HS-5 (cell line): ENCODE measurements around the gene LEMD3.

Experiments
- DNase-seq: peaks from one replicate; pipeline ENCODE4 v3.0.0-alpha.2; 2012; ENCODE audit warnings: low read depth

Gene LEMD3

DNA sequence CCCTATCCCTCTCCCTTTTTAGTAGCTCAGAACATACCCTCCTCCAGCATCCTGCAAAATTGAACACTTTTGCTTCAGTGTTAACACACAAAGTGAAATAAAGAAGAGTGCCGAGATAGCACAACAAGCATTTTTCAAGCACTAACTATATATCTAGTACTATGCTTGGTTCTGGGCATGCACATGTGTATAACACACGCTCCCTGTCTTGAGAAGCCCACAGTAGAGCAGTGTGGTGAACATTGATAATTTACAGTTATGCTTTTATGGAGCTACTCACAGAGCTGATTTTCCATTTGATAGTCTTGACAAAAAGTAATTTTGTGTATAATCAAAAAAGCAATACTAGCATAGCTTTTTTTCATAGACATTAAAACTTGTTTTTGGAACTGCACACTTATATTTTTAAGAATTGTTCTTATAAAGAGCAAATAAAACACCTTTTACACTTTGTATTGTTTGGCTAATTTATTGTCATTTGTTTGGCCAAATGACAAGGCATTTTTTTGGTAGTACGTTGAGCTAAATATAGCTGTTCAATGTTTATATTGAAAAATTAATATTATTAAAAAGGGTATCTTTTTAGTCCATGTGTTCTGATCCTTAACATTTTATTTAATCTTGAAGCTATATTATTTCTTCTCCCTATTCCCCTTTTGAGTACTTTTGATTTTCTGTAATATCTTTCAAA, 39.7 kb downstream of the LEMD3 start:
- no peak for DNase-seq

DNA sequence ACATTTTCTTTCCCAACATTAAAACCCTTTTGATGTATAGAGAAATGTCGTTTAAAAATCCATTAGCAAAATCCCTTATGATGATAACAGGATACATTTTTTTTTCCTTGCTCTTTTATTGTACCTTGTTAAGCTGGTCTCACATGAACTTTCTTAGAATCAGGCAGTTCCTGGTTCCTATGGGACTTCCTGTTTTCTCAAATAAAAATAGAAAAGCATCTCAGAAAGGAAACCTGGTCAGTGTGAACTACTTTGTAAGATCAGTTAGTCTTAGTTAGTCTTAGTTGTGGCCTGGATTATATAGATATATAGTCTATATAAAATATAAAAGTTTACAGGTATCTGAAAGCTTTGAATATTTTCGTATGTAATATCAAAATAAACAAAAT, 40.3 kb downstream of the LEMD3 start:
- DNase-seq, result no peak

DNA sequence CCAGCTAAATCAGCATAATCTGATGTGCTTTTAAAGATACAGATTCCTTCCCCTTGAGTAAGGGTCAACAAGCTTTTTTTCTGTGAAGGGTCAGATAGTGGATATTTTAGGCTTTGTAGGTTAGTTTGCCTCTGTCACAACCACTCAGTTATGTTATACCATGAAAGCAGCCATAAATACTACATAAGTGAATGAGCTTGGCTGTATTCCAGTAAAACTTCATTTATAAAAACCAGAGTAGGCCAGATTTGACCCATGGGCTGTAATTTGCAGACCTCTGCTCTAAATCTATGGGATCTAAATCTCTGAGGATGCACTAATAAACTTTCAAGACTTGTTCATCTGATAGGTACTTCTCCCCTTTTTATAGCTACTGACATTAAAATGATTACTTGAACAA, 47.7 kb downstream of the LEMD3 start:
- DNase-seq, result no peak

DNA sequence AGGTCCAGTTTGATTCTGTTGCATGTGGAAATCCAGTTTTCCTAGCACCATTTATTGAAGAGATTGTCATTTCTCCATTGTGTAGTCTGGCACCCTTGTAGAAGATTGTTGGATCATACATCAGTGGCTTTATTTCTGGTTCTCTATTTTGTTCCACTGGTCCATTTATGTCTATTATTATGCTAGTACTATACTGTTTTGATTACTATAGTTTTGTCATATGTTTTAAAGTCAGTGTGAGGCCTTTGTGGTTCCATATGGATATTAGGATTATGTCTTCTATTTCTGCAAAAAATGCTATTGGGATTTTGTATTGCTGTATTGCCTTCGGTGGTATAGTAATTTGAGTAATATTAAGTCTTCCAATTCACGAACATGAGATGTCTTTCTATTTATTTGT, 51.4 kb downstream of the LEMD3 start:
- no peak for DNase-seq

DNA sequence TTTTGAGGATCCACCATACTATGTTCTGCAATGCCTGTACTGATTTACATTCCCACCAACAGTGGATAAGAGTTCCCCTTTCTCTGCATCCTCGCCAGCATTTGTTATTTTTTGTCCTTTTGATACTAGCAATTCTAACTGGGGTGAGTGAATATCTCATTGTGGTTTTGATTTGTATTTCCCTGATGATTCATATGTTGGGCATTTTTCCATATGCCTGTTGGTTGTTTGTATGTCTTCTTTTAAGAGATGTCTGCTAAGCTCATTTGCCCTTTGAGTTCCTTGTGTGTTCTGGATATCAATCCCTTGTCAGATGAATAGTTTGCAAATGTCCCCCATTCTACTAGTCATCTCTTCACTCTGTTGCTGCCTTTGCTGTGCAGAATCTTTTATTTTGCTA, 60.1 kb downstream of the LEMD3 start:
- DNase-seq, result peak; percentile 58

DNA sequence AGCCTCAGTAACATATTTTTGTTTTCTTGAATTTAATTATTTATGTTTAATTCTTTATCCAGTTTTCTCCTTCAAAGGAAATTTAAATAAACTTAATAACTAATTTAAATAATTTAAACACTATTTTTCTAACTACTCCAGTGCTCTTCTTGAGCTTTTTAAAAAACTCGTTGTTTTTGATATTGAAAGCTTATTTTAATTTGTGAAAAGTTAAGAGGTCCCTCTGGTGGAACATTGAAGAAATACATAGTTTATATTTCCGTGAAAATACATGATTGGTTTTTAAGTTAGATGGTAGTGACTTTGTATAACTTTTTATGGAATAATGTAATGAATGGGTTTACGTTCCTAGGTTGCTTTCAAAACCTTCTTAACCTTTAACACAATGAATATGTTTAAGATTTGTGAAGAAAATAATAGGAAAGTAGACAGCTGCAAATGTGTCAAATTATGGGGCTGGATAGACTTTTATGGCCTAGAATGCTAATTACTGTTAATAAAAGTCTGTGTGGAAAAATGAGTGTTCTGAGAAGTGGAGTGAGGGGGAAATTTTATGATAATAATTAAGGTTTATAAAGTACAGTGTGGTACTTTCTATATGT, 63.2 kb downstream of the LEMD3 start:
- peak; percentile 14 for DNase-seq

DNA sequence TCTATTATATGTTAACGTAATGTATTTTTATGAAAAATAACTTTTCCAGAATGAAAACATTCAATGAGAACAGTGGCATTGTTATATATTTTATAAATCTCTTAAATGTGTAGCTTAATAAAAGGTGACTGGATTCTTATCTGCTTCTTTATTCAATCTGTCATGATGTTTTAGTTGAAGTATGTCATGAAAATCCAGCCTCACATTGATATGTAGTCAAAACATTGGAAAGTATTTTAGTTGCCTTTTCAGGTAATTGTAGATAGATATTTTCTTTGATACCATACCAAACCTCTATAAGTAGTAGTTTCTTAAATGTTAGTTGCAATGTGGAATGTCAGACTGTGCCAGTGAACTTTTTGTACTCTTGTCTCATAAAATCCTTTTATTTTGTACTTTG, 67.8 kb downstream of the LEMD3 start:
- no peak for DNase-seq

DNA sequence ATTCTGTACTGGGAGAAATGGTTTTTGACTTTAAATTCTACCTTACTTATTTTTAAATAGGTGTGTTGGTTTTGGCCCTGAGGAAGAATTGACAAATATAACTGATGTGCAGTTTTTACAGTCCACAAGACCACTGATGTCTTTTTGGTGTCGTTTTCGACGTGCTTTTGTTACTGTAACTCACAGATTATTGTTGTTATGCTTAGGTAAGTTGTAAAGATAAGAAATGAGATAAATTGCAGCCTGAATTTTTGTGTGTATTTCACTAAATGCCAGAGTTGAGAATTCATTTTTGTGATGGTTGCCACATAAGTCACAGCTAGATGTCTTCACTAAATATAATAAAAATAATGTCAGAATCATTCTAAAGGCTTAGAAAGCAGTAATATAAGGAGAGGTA, 69.2 kb downstream of the LEMD3 start:
- DNase-seq, result no peak

DNA sequence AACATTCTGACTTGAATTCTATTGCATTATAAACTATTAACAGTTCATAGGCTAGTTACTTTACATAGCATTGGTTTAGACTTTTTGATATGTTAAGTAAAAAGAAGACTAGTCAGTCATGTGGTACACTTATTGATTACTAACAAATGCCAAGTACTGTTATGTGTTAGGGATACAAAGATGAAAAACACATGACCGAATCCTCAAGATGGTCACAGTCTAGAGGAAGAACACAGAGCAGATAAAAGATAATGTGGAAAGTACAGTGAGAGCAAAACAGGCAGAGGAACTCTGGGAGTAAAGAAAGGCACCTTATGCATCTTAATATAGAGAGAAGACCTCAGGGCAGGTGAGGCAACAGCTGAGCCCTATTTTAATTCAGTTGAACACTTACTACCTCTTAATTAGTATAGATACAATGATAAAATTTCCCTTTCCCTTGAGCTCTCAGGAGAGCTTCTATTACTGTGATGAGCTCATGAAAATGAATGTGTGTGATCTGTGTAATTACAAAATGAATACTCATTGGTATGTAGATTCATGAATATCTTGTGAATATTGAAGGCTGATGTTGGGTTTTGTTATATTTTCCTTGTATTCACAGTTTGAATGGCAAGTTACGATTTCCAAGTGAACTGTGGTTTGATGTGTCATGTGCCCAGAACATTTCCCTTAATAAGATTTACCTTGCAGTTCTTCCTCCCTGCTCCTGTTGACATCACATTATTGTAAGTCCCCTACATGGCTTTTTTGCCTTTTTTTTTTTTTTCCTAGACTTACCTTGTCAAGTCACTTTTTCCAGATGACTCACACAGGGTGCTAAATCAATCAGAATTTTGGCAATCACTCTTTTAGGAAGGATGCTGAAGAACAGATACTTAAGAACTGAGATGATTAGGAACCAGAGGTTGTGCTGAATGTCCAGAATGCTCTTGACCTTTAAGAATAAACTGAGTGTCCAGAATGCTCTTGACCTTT, 79.6 kb downstream of the LEMD3 start:
- no peak for DNase-seq

DNA sequence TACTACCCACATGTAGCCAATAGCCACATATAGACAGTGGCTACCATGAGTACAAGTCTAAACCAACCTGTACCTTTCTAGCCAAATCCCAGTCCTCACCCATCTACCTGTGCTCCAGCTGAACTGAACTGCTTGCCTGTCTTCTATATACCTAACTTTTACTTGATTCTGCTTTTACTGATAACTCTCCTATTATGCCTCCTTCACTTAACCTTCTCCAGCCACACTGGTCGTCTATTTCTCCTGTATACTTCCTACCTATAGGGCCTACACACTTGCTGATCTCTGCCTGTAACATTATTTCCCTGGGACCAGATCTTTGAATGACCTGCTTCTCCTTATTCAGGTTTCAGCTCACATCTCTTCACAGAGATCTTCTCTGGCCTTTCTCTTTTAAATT, 83.1 kb downstream of the LEMD3 start:
- no peak for DNase-seq

DNA sequence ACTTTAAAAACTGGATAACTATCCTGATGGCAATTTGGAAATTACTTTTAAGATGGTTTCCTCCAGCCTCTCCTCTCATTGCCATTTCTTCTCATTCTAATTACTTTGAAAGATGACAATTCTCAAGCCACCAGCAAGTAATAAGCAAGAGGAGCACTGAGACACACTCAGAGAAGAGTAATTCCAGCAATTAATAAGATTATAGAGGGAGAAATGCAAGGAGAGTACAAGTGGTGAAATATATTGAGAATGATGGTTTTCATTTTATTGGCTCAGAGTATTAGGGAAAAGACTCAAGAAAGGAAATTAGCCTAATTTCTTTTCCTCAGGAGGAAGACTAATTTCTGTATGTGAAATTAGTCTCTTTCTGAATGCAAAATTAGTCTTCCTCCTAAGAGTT, 88.6 kb downstream of the LEMD3 start:
- no peak for DNase-seq

DNA sequence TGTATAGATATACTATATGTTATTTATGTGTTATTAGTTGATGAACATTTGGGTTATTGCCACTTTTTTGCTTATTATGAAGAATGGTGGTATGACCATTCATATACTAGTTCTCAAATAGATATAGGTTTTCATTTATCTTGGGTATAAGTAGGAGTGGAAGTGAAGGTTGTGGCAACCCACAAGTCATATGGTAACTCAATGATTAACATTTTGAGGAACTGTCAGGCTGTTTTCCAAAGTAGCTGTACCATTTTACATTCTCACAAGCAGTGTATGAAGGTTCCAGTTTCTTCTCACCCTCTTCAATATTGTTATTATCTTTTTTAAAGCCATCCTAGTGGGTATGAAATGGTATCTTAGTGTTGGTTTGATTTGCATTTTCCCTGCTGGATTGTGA, 90.1 kb downstream of the LEMD3 start:
- DNase-seq, result no peak

DNA sequence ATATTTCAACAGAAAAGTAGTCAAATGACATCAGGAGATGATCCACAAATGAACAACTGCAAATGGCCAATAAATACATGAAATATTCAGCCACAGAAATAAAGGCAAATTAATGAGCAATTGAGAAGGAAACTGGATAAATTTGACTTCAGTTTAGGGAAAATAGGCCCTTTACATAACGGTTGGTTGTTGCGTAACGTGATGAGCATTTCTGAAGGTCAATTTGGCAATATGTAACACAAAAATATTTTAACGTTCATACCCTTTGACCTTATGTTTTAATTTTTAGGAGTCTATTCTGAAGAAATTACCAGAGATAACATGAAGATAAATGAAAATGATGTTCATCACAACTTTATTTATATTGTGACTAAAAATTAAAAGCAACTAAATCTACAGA, 94.4 kb downstream of the LEMD3 start:
- DNase-seq, result no peak

DNA sequence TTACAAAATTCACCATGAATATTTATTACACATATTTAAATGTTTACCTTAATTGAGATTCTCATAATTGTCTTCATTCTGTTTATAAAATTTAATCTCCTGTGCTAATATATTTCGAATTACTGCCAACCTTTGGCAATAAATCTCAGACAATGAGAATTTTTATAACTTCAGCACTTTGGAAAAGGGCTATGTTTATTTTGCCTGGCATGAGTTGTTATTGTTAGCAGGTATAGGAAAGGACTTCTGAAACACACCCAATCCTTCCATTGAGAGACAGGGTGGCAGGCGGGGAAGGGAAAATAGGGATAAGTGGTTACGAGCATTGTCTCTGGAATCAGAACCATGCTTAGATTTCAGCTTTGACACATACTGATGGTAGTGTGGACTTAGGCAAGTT, 97.0 kb downstream of the LEMD3 start:
- no peak for DNase-seq

DNA sequence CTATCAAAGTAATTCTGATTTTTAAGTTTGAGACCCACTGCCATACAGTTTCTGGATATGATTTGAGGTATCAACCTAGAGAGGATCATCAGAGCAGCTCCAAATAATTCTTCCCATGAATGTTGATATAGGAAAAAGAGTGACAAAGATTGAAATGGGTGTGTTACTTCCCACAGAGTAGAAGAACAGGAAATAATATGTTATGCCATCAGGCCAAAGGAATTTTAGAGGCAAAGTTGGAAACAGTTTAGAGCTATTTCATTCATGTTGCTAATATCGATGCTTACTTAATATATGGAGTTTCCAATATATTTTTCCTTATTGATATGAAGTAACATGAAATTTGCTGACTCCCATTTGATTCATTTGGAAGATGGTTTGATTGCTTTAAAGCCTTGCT, 100.2 kb downstream of the LEMD3 start:
- peak; percentile 8 for DNase-seq

DNA sequence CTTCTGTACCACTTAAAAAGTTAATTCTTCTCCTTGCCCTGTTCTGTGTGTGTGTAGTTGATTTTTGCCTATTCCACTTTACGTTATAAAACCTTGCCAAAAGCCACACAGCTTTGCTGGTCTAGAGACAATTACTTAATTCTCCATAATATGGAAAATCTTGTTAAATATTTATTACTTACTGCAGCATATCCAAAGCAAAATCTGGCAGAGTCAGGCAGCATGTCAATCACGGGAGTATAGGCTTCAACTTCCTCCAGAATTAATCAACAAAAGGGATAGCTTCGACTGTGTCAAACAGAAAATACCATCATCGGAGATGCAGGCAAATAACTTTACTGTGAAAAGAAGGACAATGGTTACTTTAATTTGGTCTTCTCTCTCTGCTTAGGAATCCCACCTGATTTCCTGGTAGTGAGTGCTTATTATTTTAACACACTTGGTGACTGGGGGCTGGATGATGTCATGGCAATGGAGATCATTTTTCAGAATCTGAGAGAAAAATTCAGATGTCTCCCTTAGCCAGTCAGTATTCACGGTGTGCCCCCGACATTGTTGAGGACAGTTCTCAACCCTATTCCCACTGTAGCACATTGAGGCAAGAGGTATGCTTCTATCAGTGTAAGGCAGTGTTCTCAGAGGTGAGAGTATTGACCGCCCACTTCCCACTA, 105.4 kb downstream of the LEMD3 start:
- no peak for DNase-seq

DNA sequence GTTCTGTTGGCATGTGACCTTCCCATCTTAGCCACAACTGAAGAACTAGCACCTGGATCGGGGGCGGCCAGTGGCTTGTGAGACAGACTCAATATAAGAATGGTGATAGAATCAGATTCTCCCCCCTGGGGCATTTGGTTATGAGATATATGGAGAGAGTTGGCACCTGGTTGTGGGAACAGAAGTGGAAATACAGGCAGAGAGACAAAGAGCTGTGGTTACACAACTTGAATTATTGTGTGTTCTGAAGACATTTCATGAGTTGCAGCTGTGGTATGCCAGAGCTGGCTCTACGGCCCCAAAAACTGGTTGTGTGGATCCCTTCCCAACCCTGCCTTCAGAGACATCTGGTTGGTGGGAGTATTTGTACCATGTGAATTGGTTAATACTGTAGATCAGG, 106.2 kb downstream of the LEMD3 start:
- DNase-seq, result no peak

DNA sequence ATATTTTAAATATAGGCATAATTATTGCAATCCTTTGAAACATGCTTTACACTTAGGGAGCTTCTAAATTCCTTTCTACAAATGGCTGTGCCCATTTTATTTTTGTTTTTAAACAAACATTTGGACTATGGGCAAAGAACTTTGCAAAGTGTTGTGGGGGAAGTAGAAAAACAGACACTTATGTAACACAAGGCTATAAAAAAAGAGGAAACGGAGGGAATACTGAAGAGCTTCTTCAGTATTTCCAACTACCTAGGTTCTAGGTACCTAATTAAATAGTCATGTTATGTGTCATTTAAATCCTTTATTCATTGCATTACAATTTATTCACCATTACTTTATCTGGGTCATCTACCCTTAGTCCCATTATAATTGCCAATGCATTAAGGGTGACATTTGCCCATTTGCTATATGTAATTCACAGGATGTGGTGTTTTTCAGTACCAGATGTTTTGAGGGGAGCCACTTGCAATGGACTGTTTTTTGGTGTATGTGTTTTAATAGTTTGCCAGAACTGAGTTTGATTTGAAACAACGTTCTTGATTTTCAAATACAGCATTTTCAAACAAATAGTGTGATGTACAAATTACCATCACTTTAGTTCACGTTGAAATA, 107.6 kb downstream of the LEMD3 start:
- no peak for DNase-seq

DNA sequence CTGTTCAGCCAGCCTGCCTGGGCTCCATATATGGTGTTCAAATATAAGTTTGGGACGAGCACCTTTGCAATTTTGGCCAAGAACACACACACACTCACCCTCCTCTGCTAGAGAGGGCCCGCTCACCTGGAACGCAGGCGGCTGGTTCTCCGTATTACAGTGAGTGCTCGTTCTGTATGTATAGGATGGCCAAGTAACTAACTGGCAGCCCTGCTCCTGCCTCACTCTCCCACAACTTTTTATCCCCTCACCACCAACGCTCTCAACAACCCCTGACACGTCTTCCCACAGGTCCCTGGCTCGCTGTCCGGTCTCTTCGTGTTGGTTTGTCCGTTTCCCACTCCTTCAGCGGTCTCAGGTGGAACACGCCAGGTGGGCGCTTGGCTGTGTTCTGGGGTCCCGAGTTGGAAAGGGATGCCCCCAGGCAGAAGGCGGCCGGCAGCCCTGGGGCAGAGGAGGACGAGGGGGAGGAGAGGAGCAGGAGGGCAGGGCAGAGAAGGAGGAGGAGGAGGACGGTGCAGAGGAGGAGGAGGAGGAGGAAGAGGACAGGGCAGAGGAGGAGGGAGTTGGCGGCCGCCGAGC, 108.7 kb downstream of the LEMD3 start:
- no peak for DNase-seq

DNA sequence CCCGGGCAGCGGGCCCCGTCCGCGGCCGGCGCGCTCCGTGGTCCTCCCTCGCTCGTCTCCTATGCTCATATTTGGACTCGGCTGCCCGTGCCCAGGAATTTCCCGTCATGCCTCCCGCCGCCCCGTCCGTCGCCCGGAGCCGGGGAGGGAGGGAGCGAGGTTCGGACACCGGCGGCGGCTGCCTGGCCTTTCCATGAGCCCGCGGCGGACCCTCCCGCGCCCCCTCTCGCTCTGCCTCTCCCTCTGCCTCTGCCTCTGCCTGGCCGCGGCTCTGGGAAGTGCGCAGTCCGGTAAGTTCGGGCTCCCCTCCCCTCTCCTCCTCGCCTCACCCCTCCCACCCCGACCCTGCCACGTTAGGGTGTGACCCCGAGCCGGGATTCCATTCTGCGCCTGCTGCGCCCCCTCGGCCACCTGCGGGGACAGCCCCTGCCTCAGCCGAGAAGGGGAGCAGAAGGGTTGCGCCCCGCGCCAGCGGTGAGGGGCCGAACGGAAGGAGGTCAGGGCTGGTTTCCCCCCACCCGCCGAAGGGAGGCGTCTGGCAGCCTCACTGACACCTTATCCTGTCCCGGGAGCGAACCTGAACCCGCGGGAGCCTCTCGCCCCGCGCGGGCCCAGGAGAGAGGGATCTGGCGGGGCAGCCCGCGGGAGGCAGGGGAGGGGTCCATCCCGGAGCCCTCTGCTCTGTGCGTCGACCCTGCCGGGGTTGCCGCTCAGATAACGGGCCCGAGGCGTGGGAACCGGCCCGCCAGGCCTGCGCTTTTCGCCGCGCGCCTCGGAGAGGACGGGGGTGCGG, 109.4 kb downstream of the LEMD3 start, which contains the start of gene MSRB3:
Gene MSRB3, plus strand, starts transcription at position 108 of the 793 bp plus-strand sequence. CDS start 29,897 bp downstream, outside the sequence.
- peak; percentile 22 for DNase-seq
